Measurements from ENCODE around the gene LGI4. TPM values are rescaled to one million over a fixed set of nuclear protein-coding genes. Genes with fewer than 3 reads are reported as not detected.

LGI4 gene
- total and polyA plus RNA-seq, 2 donors from 2014 or later = 5.1 to 7.5 TPM

GRCh38 chr19:35146746-35147459 lies 12.0 kb upstream of the LGI4 start:
- Histone ChIP-seq H3K27me3 (ENCODE audit: control insufficient read depth, insufficient read depth, low read length) (peaks cover 4% of the 10 kb centered on the region), H3K27ac (ENCODE audit: low read depth in 2 of 2, low read length in 2 of 2) (no peak overlapping the region), H3K9me3 (ENCODE audit: control insufficient read depth in 2 of 3, insufficient read depth in 1 of 3, low read length in 3 of 3) (no peaks in the 10 kb centered on the region), H3K4me3 (ENCODE audit: low read length in 3 of 3) (no peak overlapping the region), H3K4me1 (ENCODE audit: control insufficient read depth in 2 of 3, insufficient read depth in 2 of 3, low read depth in 1 of 3, low read length in 3 of 3) (peaks cover 0 to 2% (median 0%) of the 10 kb centered on the region in 3 donors), H3K36me3 (ENCODE audit: control insufficient read depth in 2 of 3, insufficient read depth in 3 of 3, low read length in 3 of 3) (no peaks in the 10 kb centered on the region), H3K9ac (ENCODE audit: low read length in 3 of 3) (no peak overlapping the region)
- intact Hi-C loops (cut with DNase I) = no loop called here
- TF ChIP-seq CTCF (IDR thresholded peaks at IDR 0.05; ENCODE audit: borderline replicate concordance, extremely low read depth, insufficient read depth) = no peak
- peak in 1 of 5 donors; percentile 21 for DNase-seq
- no peak for FAIRE-seq

GRCh38 chr19:35144600-35145436 lies 10.0 kb upstream of the LGI4 start:
- H3K9me3 ChIP-seq (ENCODE audit: control insufficient read depth in 2 of 3, insufficient read depth in 1 of 3, low read length in 3 of 3) = no peaks in the 10 kb centered on the region
- intact Hi-C loops (cut with DNase I) = no loop called here
- no peak for TF ChIP-seq CTCF (IDR thresholded peaks at IDR 0.05; ENCODE audit: borderline replicate concordance, extremely low read depth, insufficient read depth)
- no peak overlapping the region for H3K27ac ChIP-seq (ENCODE audit: low read depth in 2 of 2, low read length in 2 of 2)
- H3K4me1 ChIP-seq (ENCODE audit: control insufficient read depth in 2 of 3, insufficient read depth in 2 of 3, low read depth in 1 of 3, low read length in 3 of 3) = peaks cover 0 to 8% (median 2%) of the 10 kb centered on the region in 3 donors
- FAIRE-seq (no peak), DNase-seq (peak; percentile 78 to 91 (median 88))
- H3K4me3 ChIP-seq (ENCODE audit: low read length in 3 of 3) = no peak overlapping the region
- H3K27me3 ChIP-seq (ENCODE audit: control insufficient read depth, insufficient read depth, low read length) = peaks cover 4% of the 10 kb centered on the region
- H3K36me3 ChIP-seq (ENCODE audit: control insufficient read depth in 2 of 3, insufficient read depth in 3 of 3, low read length in 3 of 3) = no peaks in the 10 kb centered on the region
- no peak overlapping the region for H3K9ac ChIP-seq (ENCODE audit: low read length in 3 of 3)

- no peaks in the 10 kb centered on the region for H3K9me3 ChIP-seq (ENCODE audit: control insufficient read depth in 2 of 3, insufficient read depth in 1 of 3, low read length in 3 of 3)
- no peak overlapping the region for H3K4me3 ChIP-seq (ENCODE audit: low read length in 3 of 3)
- FAIRE-seq (no peak), DNase-seq (peak in 1 of 5 donors; percentile 60)
- no peaks in the 10 kb centered on the region for H3K36me3 ChIP-seq (ENCODE audit: control insufficient read depth in 2 of 3, insufficient read depth in 3 of 3, low read length in 3 of 3)
- intact Hi-C loops (cut with DNase I) = no loop called here
- peaks cover 4% of the 10 kb centered on the region for H3K27me3 ChIP-seq (ENCODE audit: control insufficient read depth, insufficient read depth, low read length)
- no peak for TF ChIP-seq CTCF (IDR thresholded peaks at IDR 0.05; ENCODE audit: borderline replicate concordance, extremely low read depth, insufficient read depth)
- H3K9ac ChIP-seq (ENCODE audit: low read length in 3 of 3) = no peak overlapping the region
- H3K27ac ChIP-seq (ENCODE audit: low read depth in 2 of 2, low read length in 2 of 2) = no peak overlapping the region
- H3K4me1 ChIP-seq (ENCODE audit: control insufficient read depth in 2 of 3, insufficient read depth in 2 of 3, low read depth in 1 of 3, low read length in 3 of 3) = peaks cover 0 to 8% (median 2%) of the 10 kb centered on the region in 3 donors
These were observed 9.4 kb upstream of the LGI4 start for GRCh38 chr19:35144259-35144599.

All from kidney (tissue), 14 donors.